ENCODE results near the gene ADAM12. TPM values are rescaled to one million over a fixed set of nuclear protein-coding genes. Genes with fewer than 3 reads are reported as not detected.
"Not testable (repeated sequence)": the region's sequence is repeated elsewhere in the genome, so short reads cannot be mapped to it uniquely, and the experiment has no call there.

The ADAM12 gene
- total RNA-seq, 2 donors from 2014 or later = 15.2 to 36.6 TPM

GRCh38 chr10:126181626-126182025 lies 206.7 kb downstream of the ADAM12 start:
- DNase-seq = no peak
- no peak for ATAC-seq
- H3K4me1 Mint-ChIP-seq = no peaks in the 10 kb centered on the region
- H3K36me3 Mint-ChIP-seq (ENCODE audit: low read depth) = no peaks in the 10 kb centered on the region
- no peaks in the 10 kb centered on the region for H3K27me3 Mint-ChIP-seq
- H3K9me3 ChIP-seq (ENCODE audit: control insufficient read depth, low read length, poor library complexity, severe bottlenecking) = no peaks in the 10 kb centered on the region
- no peak overlapping the region for H3K27ac Mint-ChIP-seq
- no peak overlapping the region for H3K4me3 Mint-ChIP-seq

- no peaks in the 10 kb centered on the region for H3K36me3 Mint-ChIP-seq (ENCODE audit: low read depth)
- H3K9me3 ChIP-seq (ENCODE audit: control insufficient read depth, low read length, poor library complexity, severe bottlenecking) = no peaks in the 10 kb centered on the region
- H3K4me1 Mint-ChIP-seq = no peaks in the 10 kb centered on the region
- H3K27me3 Mint-ChIP-seq = no peaks in the 10 kb centered on the region
- no peak overlapping the region for H3K4me3 Mint-ChIP-seq
- DNase-seq = no peak
- peak; percentile 44 for ATAC-seq
- no peak overlapping the region for H3K27ac Mint-ChIP-seq
These were observed 208.6 kb downstream of the ADAM12 start for GRCh38 chr10:126179637-126180036.

- H3K4me3 Mint-ChIP-seq = no peak overlapping the region
- DNase-seq (no peak), ATAC-seq (no peak)
- H3K9me3 ChIP-seq (ENCODE audit: control insufficient read depth, low read length, poor library complexity, severe bottlenecking) = no peaks in the 10 kb centered on the region
- H3K27me3 Mint-ChIP-seq = no peaks in the 10 kb centered on the region
- no peaks in the 10 kb centered on the region for H3K4me1 Mint-ChIP-seq
- no peaks in the 10 kb centered on the region for H3K36me3 Mint-ChIP-seq (ENCODE audit: low read depth)
- no peak overlapping the region for H3K27ac Mint-ChIP-seq
These were observed 210.8 kb downstream of the ADAM12 start for GRCh38 chr10:126177417-126178030.

GRCh38 chr10:126175641-126176262 lies 212.5 kb downstream of the ADAM12 start:
- Mint-ChIP-seq H3K4me3 (no peak overlapping the region), H3K36me3 (ENCODE audit: low read depth) (no peaks in the 10 kb centered on the region), H3K27me3 (no peaks in the 10 kb centered on the region), H3K27ac (no peak overlapping the region), H3K4me1 (no peaks in the 10 kb centered on the region)
- ATAC-seq (no peak), DNase-seq (no peak)
- H3K9me3 ChIP-seq (ENCODE audit: control insufficient read depth, low read length, poor library complexity, severe bottlenecking) = no peaks in the 10 kb centered on the region

- H3K36me3 Mint-ChIP-seq (ENCODE audit: low read depth); DNase-seq; ATAC-seq; H3K4me1 Mint-ChIP-seq; H3K9me3 ChIP-seq (ENCODE audit: control insufficient read depth, low read length, poor library complexity, severe bottlenecking); H3K27ac Mint-ChIP-seq; H3K27me3 Mint-ChIP-seq; H3K4me3 Mint-ChIP-seq: not testable (repeated sequence)
These were observed 215.5 kb downstream of the ADAM12 start for GRCh38 chr10:126172755-126173154.

GRCh38 chr10:126171555-126171954 lies 216.7 kb downstream of the ADAM12 start:
- Mint-ChIP-seq H3K4me1 (no peaks in the 10 kb centered on the region), H3K27me3 (peaks cover 4% of the 10 kb centered on the region), H3K4me3 (no peak overlapping the region), H3K27ac (no peak overlapping the region), H3K36me3 (ENCODE audit: low read depth) (no peaks in the 10 kb centered on the region)
- H3K9me3 ChIP-seq (ENCODE audit: control insufficient read depth, low read length, poor library complexity, severe bottlenecking) = no peaks in the 10 kb centered on the region
- ATAC-seq (no peak), DNase-seq (no peak)

- no peaks in the 10 kb centered on the region for H3K36me3 Mint-ChIP-seq (ENCODE audit: low read depth)
- H3K4me3 Mint-ChIP-seq = no peak overlapping the region
- H3K4me1 Mint-ChIP-seq = no peaks in the 10 kb centered on the region
- H3K9me3 ChIP-seq (ENCODE audit: control insufficient read depth, low read length, poor library complexity, severe bottlenecking) = no peaks in the 10 kb centered on the region
- DNase-seq = no peak
- no peak overlapping the region for H3K27ac Mint-ChIP-seq
- no peak for ATAC-seq
- peaks cover 4% of the 10 kb centered on the region for H3K27me3 Mint-ChIP-seq
These were observed 217.5 kb downstream of the ADAM12 start for GRCh38 chr10:126170776-126171175.

GRCh38 chr10:126170371-126170770 lies 217.9 kb downstream of the ADAM12 start:
- Mint-ChIP-seq H3K4me1 (no peaks in the 10 kb centered on the region), H3K4me3 (no peak overlapping the region), H3K27me3 (peaks cover 4% of the 10 kb centered on the region), H3K27ac (no peak overlapping the region), H3K36me3 (ENCODE audit: low read depth) (no peaks in the 10 kb centered on the region)
- ATAC-seq (no peak), DNase-seq (no peak)
- no peaks in the 10 kb centered on the region for H3K9me3 ChIP-seq (ENCODE audit: control insufficient read depth, low read length, poor library complexity, severe bottlenecking)

- H3K4me3 Mint-ChIP-seq = no peak overlapping the region
- H3K9me3 ChIP-seq (ENCODE audit: control insufficient read depth, low read length, poor library complexity, severe bottlenecking) = no peaks in the 10 kb centered on the region
- no peaks in the 10 kb centered on the region for H3K36me3 Mint-ChIP-seq (ENCODE audit: low read depth)
- no peak for DNase-seq
- no peak for ATAC-seq
- no peaks in the 10 kb centered on the region for H3K4me1 Mint-ChIP-seq
- H3K27me3 Mint-ChIP-seq = peaks cover 4% of the 10 kb centered on the region
- no peak overlapping the region for H3K27ac Mint-ChIP-seq
These were observed 218.4 kb downstream of the ADAM12 start for GRCh38 chr10:126169899-126170298.

GRCh38 chr10:126166797-126167196 lies 221.5 kb downstream of the ADAM12 start:
- Mint-ChIP-seq H3K27me3 (peaks cover 4% of the 10 kb centered on the region), H3K36me3 (ENCODE audit: low read depth) (no peaks in the 10 kb centered on the region), H3K4me3 (no peak overlapping the region), H3K27ac (no peak overlapping the region), H3K4me1 (no peaks in the 10 kb centered on the region)
- H3K9me3 ChIP-seq (ENCODE audit: control insufficient read depth, low read length, poor library complexity, severe bottlenecking) = no peaks in the 10 kb centered on the region
- DNase-seq = no peak
- ATAC-seq = no peak

GRCh38 chr10:126165874-126166273 lies 222.4 kb downstream of the ADAM12 start:
- no peaks in the 10 kb centered on the region for H3K36me3 Mint-ChIP-seq (ENCODE audit: low read depth)
- peaks cover 4% of the 10 kb centered on the region for H3K27me3 Mint-ChIP-seq
- H3K27ac Mint-ChIP-seq = no peak overlapping the region
- H3K4me3 Mint-ChIP-seq = no peak overlapping the region
- no peak for DNase-seq
- no peaks in the 10 kb centered on the region for H3K9me3 ChIP-seq (ENCODE audit: control insufficient read depth, low read length, poor library complexity, severe bottlenecking)
- no peaks in the 10 kb centered on the region for H3K4me1 Mint-ChIP-seq
- ATAC-seq = no peak

- no peak for DNase-seq
- no peaks in the 10 kb centered on the region for H3K4me1 Mint-ChIP-seq
- H3K27me3 Mint-ChIP-seq = no peaks in the 10 kb centered on the region
- H3K4me3 Mint-ChIP-seq = no peak overlapping the region
- no peak for ATAC-seq
- no peaks in the 10 kb centered on the region for H3K9me3 ChIP-seq (ENCODE audit: control insufficient read depth, low read length, poor library complexity, severe bottlenecking)
- H3K27ac Mint-ChIP-seq = no peak overlapping the region
- no peaks in the 10 kb centered on the region for H3K36me3 Mint-ChIP-seq (ENCODE audit: low read depth)
These were observed 224.8 kb downstream of the ADAM12 start for GRCh38 chr10:126163506-126163905.

- H3K4me1 Mint-ChIP-seq = no peaks in the 10 kb centered on the region
- ATAC-seq (no peak), DNase-seq (no peak)
- H3K27ac Mint-ChIP-seq = no peak overlapping the region
- H3K36me3 Mint-ChIP-seq (ENCODE audit: low read depth) = no peaks in the 10 kb centered on the region
- no peaks in the 10 kb centered on the region for H3K9me3 ChIP-seq (ENCODE audit: control insufficient read depth, low read length, poor library complexity, severe bottlenecking)
- no peak overlapping the region for H3K4me3 Mint-ChIP-seq
- H3K27me3 Mint-ChIP-seq = no peaks in the 10 kb centered on the region
These were observed 226.6 kb downstream of the ADAM12 start for GRCh38 chr10:126161691-126162090.

GRCh38 chr10:126160971-126161630 lies 227.2 kb downstream of the ADAM12 start:
- no peaks in the 10 kb centered on the region for H3K36me3 Mint-ChIP-seq (ENCODE audit: low read depth)
- no peak for ATAC-seq
- no peak overlapping the region for H3K4me3 Mint-ChIP-seq
- H3K4me1 Mint-ChIP-seq = no peaks in the 10 kb centered on the region
- no peaks in the 10 kb centered on the region for H3K9me3 ChIP-seq (ENCODE audit: control insufficient read depth, low read length, poor library complexity, severe bottlenecking)
- no peaks in the 10 kb centered on the region for H3K27me3 Mint-ChIP-seq
- DNase-seq = no peak
- H3K27ac Mint-ChIP-seq = no peak overlapping the region
